ENCODE measurements around the gene OVOL3. TPM values are rescaled to one million over a fixed set of nuclear protein-coding genes. Genes with fewer than 3 reads are reported as not detected.

OVOL3 gene
- total RNA-seq, 1 experiment from 2014 or later = not detected

GRCh38 chr19:36150586-36150985, 39.6 kb downstream of the OVOL3 start:
- no peak overlapping the region for H3K4me2 ChIP-seq
- CTCF ChIA-PET = no interaction called here

GRCh38 chr19:36151144-36152018, 40.4 kb downstream of the OVOL3 start:
- Histone ChIP-seq H4K20me1 (ENCODE audit: insufficient read depth) (peaks cover 4% of the 10 kb centered on the region), H3K36me3 (ENCODE audit: low read depth) (peaks cover 10% of the 10 kb centered on the region; the same call in 1 of the 2 replicates), H3K4me2 (no peak overlapping the region), H3K9me3 (ENCODE audit: insufficient read depth, low read depth) (no peaks in the 10 kb centered on the region), H3K4me1 (replicated peaks; ENCODE audit: insufficient read depth) (no peaks in the 10 kb centered on the region), H2AFZ (no peak overlapping the region), H3K9me2 (ENCODE audit: insufficient read depth) (no peaks in the 10 kb centered on the region), H3K79me2 (ENCODE audit: low read depth) (no peaks in the 10 kb centered on the region), H3F3A (ENCODE audit: insufficient read depth, low read depth) (peaks cover 16% of the 10 kb centered on the region; the same call in 1 of the 2 replicates), H3K4me3 (no peak overlapping the region), H3K27ac (no peak overlapping the region), H3K27me3 (ENCODE audit: insufficient read depth, low read depth) (no peaks in the 10 kb centered on the region)
- intact Hi-C loops (cut with micrococcal nuclease; ENCODE audit: unreplicated experiment) = no loop called here
- TF ChIP-seq EZH2 (IDR thresholded peaks at IDR 0.05; ENCODE audit: low read depth) = no peak
- TF ChIP-seq CTCF (conservative IDR thresholded peaks at IDR 0.05) = no peak
- DNase-seq = no peak
- POLR2A ChIA-PET (ENCODE audit: unreplicated experiment) = no interaction called here
- no TSS peak for BruUV-seq (replicated peaks)
- CTCF ChIA-PET = no interaction called here

More at GRCh38 chr19:36150586-36150985, 39.6 kb downstream of the OVOL3 start:
- H3K9me3 ChIP-seq (ENCODE audit: insufficient read depth, low read depth) = no peaks in the 10 kb centered on the region
- no peaks in the 10 kb centered on the region for H3K79me2 ChIP-seq (ENCODE audit: low read depth)
- H3F3A ChIP-seq (ENCODE audit: insufficient read depth, low read depth) = peaks cover 18% of the 10 kb centered on the region; the same call in 1 of the 2 replicates
- no peak overlapping the region for H2AFZ ChIP-seq
- no peaks in the 10 kb centered on the region for H3K4me1 ChIP-seq (replicated peaks; ENCODE audit: insufficient read depth)
- DNase-seq = no peak
- H3K36me3 ChIP-seq (ENCODE audit: low read depth) = peaks cover 18% of the 10 kb centered on the region
- POLR2A ChIA-PET (ENCODE audit: unreplicated experiment) = no interaction called here
- intact Hi-C loops (cut with micrococcal nuclease; ENCODE audit: unreplicated experiment) = no loop called here
- H4K20me1 ChIP-seq (ENCODE audit: insufficient read depth) = peaks cover 4% of the 10 kb centered on the region
- no peak overlapping the region for H3K27ac ChIP-seq
- H3K9me2 ChIP-seq (ENCODE audit: insufficient read depth) = no peaks in the 10 kb centered on the region
- no peak overlapping the region for H3K4me3 ChIP-seq
- no TSS peak for BruUV-seq (replicated peaks)
- H3K27me3 ChIP-seq (ENCODE audit: insufficient read depth, low read depth) = no peaks in the 10 kb centered on the region
- TF ChIP-seq EZH2 (IDR thresholded peaks at IDR 0.05; ENCODE audit: low read depth) (no peak), CTCF (conservative IDR thresholded peaks at IDR 0.05) (no peak)

- BruUV-seq (replicated peaks) = no TSS peak
- Histone ChIP-seq H3K4me1 (replicated peaks; ENCODE audit: insufficient read depth) (no peaks in the 10 kb centered on the region), H3K27me3 (ENCODE audit: insufficient read depth, low read depth) (no peaks in the 10 kb centered on the region), H3K79me2 (ENCODE audit: low read depth) (no peaks in the 10 kb centered on the region), H3K9me3 (ENCODE audit: insufficient read depth, low read depth) (no peaks in the 10 kb centered on the region), H3K4me3 (no peak overlapping the region), H4K20me1 (ENCODE audit: insufficient read depth) (peaks cover 4% of the 10 kb centered on the region), H2AFZ (no peak overlapping the region), H3F3A (ENCODE audit: insufficient read depth, low read depth) (peaks cover 10% of the 10 kb centered on the region; the same call in 1 of the 2 replicates), H3K36me3 (ENCODE audit: low read depth) (peaks cover 4% of the 10 kb centered on the region; the same call in 1 of the 2 replicates), H3K9me2 (ENCODE audit: insufficient read depth) (no peaks in the 10 kb centered on the region), H3K27ac (no peak overlapping the region), H3K4me2 (no peak overlapping the region)
- ChIA-PET POLR2A (ENCODE audit: unreplicated experiment) (no interaction called here), CTCF (no interaction called here)
- intact Hi-C loops (cut with micrococcal nuclease; ENCODE audit: unreplicated experiment) = no loop called here
- DNase-seq = no peak
- TF ChIP-seq EZH2 (IDR thresholded peaks at IDR 0.05; ENCODE audit: low read depth) (no peak), CTCF (conservative IDR thresholded peaks at IDR 0.05) (no peak)
Observed at GRCh38 chr19:36152019-36152351, 41.0 kb downstream of the OVOL3 start.
